ENCODE data around the gene DPF3. TPM values are rescaled to one million over a fixed set of nuclear protein-coding genes. Genes with fewer than 3 reads are reported as not detected.

The DPF3 gene
- 7.9 and 13.4 TPM in 2 replicates for total RNA-seq (2014; rRNA removed; shearing (Covaris generic))
- 6.8 and 7.7 TPM in 2 replicates for polyA plus RNA-seq (2016; fragmentation: Nextera tagmentation; extraction: Ambion mirVana)

DNA sequence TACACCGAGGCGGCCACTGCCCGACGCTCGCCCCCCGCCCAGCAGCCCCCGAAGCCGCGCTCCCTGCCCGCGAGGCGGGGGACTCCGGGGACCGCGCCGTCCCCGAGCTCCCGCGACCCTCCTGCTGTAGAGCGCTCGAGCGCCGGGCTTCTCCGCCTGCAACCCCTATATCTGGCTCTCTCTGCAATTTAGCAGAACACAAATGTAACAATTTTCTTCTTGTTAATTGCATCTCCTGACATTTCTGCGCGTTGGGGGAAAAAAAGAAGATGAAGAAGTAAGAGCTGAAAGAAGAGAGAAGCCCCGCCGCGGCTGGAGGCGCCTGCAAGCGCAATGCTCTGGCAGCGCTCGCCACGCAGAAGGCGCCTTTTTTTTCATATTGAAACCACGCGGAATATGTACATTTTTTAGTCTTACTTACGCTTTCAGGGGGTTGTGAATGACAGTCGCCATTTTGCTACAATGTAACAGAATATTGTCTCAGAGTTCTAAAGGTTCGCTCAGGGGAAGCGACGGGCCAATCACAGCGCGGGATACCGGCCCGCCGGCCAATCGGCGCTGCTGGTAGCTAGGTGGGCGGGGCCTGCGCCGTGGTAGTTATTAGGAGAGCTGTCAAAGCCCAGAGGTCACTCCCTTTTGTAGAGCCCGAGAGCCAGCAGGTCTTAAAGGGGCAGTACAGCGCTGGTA lies at the start of gene DPF3:
TSS of gene DPF3 (minus strand) at position 466 of the 687 bp plus-strand sequence. CDS start at position 453, 13 bp downstream.
- WGBS, 2 experiments (ENCODE audit: low coverage in 1 of 2, low lambda C conversion rate in 2 of 2, missing lambda C conversion rate in 2 of 2), result 0 to 1% methylated on average over 44 to 49 of the region's 54 CpGs
- TF ChIP-seq EZH2 (IDR thresholded peaks at IDR 0.05; ENCODE audit: insufficient read depth, poor library complexity, severe bottlenecking) (no peak), EZH2phosphoT487 (IDR thresholded peaks at IDR 0.05; ENCODE audit: insufficient read depth, low read depth) (no peak)
- Histone ChIP-seq H3K27me3 (replicated peaks; ENCODE audit: insufficient read depth) (no peaks in the 10 kb centered on the region), H3K9me2 (ENCODE audit: insufficient read depth) (no peaks in the 10 kb centered on the region), H3F3A (ENCODE audit: insufficient read depth) (no peaks in the 10 kb centered on the region), H3K9me3 (ENCODE audit: low read depth) (no peaks in the 10 kb centered on the region), H2AFZ (peak within 1 kb of the TSS; percentile 81), H3K4me2 (ENCODE audit: unreplicated experiment) (peak within 1 kb of the TSS; percentile 92), H3K4me1 (ENCODE audit: insufficient read depth) (peaks cover 18% of the 10 kb centered on the region), H4K20me1 (ENCODE audit: insufficient read depth) (no peaks in the 10 kb centered on the region), H3K27ac (no peak within 1 kb of the TSS), H3K4me3 (peak within 1 kb of the TSS; percentile 97), H3K79me2 (ENCODE audit: insufficient read depth) (peaks cover 40% of the 10 kb centered on the region), H3K9ac (peak within 1 kb of the TSS; percentile 72), H3K36me3 (ENCODE audit: low read depth) (no peaks in the 10 kb centered on the region)
- in situ Hi-C loops (cut with MboI), result loop anchor here (10.0 kb wide), 1 partner anchor 369 kb away; no protein-coding TSS in a partner anchor
- peak; percentile 99 for DNase-seq

DNA sequence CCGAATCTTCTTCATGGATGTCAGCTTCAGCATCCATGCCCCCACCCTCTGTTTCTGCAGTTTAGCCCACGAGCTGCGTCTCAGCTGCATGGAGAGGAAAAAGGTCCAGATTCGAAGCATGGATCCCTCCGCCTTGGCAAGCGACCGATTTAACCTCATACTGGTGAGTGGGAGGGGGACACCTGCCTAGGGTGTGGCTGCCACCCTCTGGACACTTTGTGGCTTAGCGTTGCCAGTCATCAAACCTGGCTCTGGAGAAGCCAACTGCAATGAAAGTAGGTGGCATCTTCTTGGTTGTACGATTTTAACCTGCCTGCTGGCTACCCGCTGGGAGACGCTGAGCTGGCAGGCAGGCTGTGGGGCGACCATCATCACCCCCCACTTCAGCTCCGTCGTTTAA lies 49.0 kb upstream of the DPF3 start:
- Histone ChIP-seq H3K27ac (no peak overlapping the region), H3K4me1 (ENCODE audit: insufficient read depth) (no peaks in the 10 kb centered on the region), H3K4me2 (ENCODE audit: unreplicated experiment) (no peak overlapping the region), H2AFZ (no peak overlapping the region), H3K9ac (no peak overlapping the region), H4K20me1 (ENCODE audit: insufficient read depth) (no peaks in the 10 kb centered on the region), H3F3A (ENCODE audit: insufficient read depth) (peaks cover 2% of the 10 kb centered on the region), H3K9me2 (ENCODE audit: insufficient read depth) (no peaks in the 10 kb centered on the region), H3K36me3 (ENCODE audit: low read depth) (peaks cover 19% of the 10 kb centered on the region; the same call in 1 of the 2 replicates), H3K9me3 (ENCODE audit: low read depth) (no peaks in the 10 kb centered on the region), H3K79me2 (ENCODE audit: insufficient read depth) (0 out of 2 replicates have a peak, but pooled peaks cover under 1% of the 10 kb centered on the region), H3K27me3 (replicated peaks; ENCODE audit: insufficient read depth) (no peaks in the 10 kb centered on the region), H3K4me3 (no peak overlapping the region)
- in situ Hi-C loops (cut with MboI), result loop anchor here (10.0 kb wide), 1 partner anchor 428 kb away; no protein-coding TSS in a partner anchor
- WGBS, 2 experiments (ENCODE audit: low coverage in 1 of 2, low lambda C conversion rate in 2 of 2, missing lambda C conversion rate in 2 of 2), result 89 to 91% methylated on average over 14 of the region's 14 CpGs
- DNase-seq, result no peak
- TF ChIP-seq EZH2phosphoT487 (IDR thresholded peaks at IDR 0.05; ENCODE audit: insufficient read depth, low read depth) (no peak), EZH2 (IDR thresholded peaks at IDR 0.05; ENCODE audit: insufficient read depth, poor library complexity, severe bottlenecking) (no peak)

DNA sequence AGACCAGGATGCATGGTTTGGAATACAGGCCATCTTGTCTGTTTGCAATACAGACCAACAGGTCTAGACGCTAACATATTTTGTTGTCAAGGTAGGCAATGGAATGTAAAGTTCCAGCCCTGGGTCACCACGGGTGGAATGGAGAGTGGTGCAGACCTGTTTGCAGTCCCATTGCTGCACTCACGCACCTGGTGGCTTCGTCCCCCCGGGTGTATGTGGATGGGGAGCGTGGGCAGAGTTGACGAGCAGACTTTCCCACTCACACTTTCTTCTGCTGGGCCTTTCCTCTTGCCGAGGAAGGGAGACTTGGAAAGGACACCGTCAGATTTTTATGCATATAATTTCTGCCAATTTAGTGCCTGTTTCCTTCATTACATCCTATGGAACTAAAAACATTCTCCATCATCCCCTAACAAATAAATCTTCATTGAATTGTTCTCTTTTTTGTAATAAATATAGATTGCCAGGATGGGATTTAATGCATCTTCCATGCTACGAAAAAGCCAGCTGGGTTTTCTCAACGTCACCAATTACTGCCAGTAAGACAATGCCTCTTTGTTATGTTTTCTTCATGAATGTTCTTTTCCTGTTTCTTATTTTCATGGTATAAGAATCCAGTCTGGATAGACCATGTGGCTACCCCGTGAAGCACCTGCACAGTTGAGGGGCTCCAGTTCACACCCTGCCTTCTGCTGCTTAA lies 47.5 kb upstream of the DPF3 start:
- no peak overlapping the region for H3K9ac ChIP-seq
- H3K9me2 ChIP-seq (ENCODE audit: insufficient read depth), result no peaks in the 10 kb centered on the region
- DNase-seq, result no peak
- no peak overlapping the region for H2AFZ ChIP-seq
- no peaks in the 10 kb centered on the region for H4K20me1 ChIP-seq (ENCODE audit: insufficient read depth)
- no peak overlapping the region for H3K27ac ChIP-seq
- H3K79me2 ChIP-seq (ENCODE audit: insufficient read depth), result peaks cover 12% of the 10 kb centered on the region; the same call in 1 of the 2 replicates
- no peaks in the 10 kb centered on the region for H3F3A ChIP-seq (ENCODE audit: insufficient read depth)
- TF ChIP-seq EZH2phosphoT487 (IDR thresholded peaks at IDR 0.05; ENCODE audit: insufficient read depth, low read depth), result no peak
- TF ChIP-seq EZH2 (IDR thresholded peaks at IDR 0.05; ENCODE audit: insufficient read depth, poor library complexity, severe bottlenecking), result no peak
- H3K9me3 ChIP-seq (ENCODE audit: low read depth), result no peaks in the 10 kb centered on the region
- H3K27me3 ChIP-seq (replicated peaks; ENCODE audit: insufficient read depth), result no peaks in the 10 kb centered on the region
- H3K4me1 ChIP-seq (ENCODE audit: insufficient read depth), result no peaks in the 10 kb centered on the region
- no peak overlapping the region for H3K4me3 ChIP-seq
- in situ Hi-C loops (cut with MboI), result loop anchor here (10.0 kb wide), 1 partner anchor 427 kb away; no protein-coding TSS in a partner anchor
- WGBS, 2 experiments (ENCODE audit: low coverage in 1 of 2, low lambda C conversion rate in 2 of 2, missing lambda C conversion rate in 2 of 2), result 86 to 90% methylated on average over 12 of the region's 12 CpGs
- peaks cover 19% of the 10 kb centered on the region; the same call in 1 of the 2 replicates for H3K36me3 ChIP-seq (ENCODE audit: low read depth)
- H3K4me2 ChIP-seq (ENCODE audit: unreplicated experiment), result no peak overlapping the region

DNA sequence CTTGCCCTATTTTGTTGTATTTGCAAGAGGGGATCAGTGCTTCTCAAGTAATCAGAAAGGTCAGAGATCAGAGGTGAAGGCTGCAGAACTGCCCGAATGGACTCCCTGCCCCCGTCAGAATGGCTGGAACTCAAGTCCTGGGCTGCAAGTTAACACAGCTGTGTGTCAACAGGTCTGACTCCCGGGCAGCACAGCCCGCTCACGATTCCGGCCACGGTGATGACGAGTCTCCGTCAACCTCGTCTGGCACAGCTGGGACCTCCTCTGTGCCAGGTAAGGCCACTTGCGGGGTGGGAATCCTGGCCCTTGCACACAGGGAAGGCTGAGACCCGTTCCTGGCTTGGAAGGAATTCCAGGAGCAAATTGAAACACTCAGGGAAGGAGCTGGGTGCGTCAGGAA lies 45.7 kb upstream of the DPF3 start:
- Histone ChIP-seq H3K27me3 (replicated peaks; ENCODE audit: insufficient read depth) (no peaks in the 10 kb centered on the region), H3K9ac (no peak overlapping the region), H3K27ac (no peak overlapping the region), H2AFZ (no peak overlapping the region), H3K4me3 (no peak overlapping the region), H3K36me3 (ENCODE audit: low read depth) (peaks cover 19% of the 10 kb centered on the region; the same call in 1 of the 2 replicates), H3K79me2 (ENCODE audit: insufficient read depth) (peaks cover 28% of the 10 kb centered on the region), H3F3A (ENCODE audit: insufficient read depth) (no peaks in the 10 kb centered on the region), H4K20me1 (ENCODE audit: insufficient read depth) (no peaks in the 10 kb centered on the region), H3K4me1 (ENCODE audit: insufficient read depth) (no peaks in the 10 kb centered on the region), H3K9me2 (ENCODE audit: insufficient read depth) (no peaks in the 10 kb centered on the region), H3K4me2 (ENCODE audit: unreplicated experiment) (no peak overlapping the region), H3K9me3 (ENCODE audit: low read depth) (no peaks in the 10 kb centered on the region)
- in situ Hi-C loops (cut with MboI), result loop anchor here (10.0 kb wide), 1 partner anchor 425 kb away; no protein-coding TSS in a partner anchor
- TF ChIP-seq EZH2phosphoT487 (IDR thresholded peaks at IDR 0.05; ENCODE audit: insufficient read depth, low read depth) (no peak), EZH2 (IDR thresholded peaks at IDR 0.05; ENCODE audit: insufficient read depth, poor library complexity, severe bottlenecking) (no peak)
- 89 to 91% methylated on average over 13 of the region's 13 CpGs for WGBS, 2 experiments (ENCODE audit: low coverage in 1 of 2, low lambda C conversion rate in 2 of 2, missing lambda C conversion rate in 2 of 2)
- DNase-seq, result no peak

Measured in GM23248 (cell line).